ENCODE results near the gene VAV1.
"Not testable (repeated sequence)": the region's sequence is repeated elsewhere in the genome, so short reads cannot be mapped to it uniquely, and the experiment has no call there.

The VAV1 gene

DNA sequence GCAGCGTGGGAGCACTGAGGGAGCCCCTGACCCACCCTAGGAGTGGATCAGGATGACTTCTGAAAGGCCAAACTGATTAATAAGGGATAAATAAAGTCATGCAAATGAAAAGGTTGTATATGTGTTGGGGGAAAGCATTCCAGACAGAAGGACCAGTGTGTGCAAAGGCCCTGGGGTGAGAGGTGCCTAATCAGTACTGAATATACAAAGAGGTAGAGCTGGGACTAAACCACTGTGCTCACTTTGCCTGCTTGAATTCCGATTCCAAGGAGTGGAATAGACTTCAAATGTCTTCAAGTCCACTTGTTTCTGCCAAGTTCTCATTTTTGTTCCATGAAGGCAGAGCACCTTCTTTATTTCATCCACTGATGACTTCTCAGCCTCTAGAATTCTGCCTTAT is 82.2 kb downstream of the VAV1 start:
- no peak for DNase-seq

DNA sequence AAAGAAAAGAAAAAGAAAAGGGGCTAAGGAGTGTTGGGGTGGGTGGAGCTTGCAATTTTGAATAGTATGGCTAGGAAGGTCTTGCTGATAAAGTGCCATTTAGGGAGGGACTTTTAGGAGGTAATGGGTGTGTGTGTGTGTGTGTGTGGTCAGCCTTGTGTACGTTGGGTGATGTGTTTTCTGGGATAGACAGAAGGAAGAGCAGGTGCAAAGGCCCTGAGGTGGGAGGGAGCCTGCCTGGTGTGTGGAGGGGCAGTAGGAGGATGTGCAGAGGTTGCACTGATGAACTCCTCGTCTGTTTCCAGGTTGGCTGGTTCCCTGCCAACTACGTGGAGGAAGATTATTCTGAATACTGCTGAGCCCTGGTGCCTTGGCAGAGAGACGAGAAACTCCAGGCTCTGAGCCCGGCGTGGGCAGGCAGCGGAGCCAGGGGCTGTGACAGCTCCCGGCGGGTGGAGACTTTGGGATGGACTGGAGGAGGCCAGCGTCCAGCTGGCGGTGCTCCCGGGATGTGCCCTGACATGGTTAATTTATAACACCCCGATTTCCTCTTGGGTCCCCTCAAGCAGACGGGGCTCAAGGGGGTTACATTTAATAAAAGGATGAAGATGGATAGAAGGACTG is 84.4 kb downstream of the VAV1 start:
- DNase-seq, result no peak

DNA sequence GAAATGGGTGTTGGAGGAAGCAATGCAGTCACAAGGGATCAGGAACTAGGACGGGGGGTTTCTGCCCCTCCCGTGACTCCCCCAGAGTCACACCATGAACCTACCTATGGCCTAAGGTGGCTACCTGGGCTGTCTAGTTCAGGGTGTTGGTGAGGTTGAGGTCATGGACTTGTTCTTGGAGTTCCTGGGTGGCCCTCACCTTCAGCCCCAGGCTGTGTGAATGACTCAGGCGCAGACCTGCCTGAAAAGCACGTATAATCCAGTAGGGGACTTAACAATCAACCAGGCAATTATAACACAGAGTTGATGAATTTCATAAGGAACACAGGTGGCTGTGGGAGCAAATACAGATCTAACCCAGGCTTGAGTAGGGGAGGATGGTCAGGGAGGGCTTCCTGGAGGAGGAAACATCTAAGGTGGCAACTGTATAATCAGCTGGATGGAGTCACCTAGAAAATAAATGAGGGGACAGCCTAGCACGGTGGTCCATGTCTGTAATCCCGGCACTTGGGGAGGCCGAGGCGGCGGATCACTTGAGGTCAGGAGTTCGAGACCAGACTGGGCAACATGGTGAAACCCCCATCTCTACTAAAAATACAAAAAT is 89.3 kb downstream of the VAV1 start:
- no peak for DNase-seq

GRCh38 chr19:6862673-6863078 is 90.2 kb downstream of the VAV1 start:
- peak; percentile 50 for DNase-seq

GRCh38 chr19:6864325-6864940 is 91.9 kb downstream of the VAV1 start:
- DNase-seq, result no peak

DNA sequence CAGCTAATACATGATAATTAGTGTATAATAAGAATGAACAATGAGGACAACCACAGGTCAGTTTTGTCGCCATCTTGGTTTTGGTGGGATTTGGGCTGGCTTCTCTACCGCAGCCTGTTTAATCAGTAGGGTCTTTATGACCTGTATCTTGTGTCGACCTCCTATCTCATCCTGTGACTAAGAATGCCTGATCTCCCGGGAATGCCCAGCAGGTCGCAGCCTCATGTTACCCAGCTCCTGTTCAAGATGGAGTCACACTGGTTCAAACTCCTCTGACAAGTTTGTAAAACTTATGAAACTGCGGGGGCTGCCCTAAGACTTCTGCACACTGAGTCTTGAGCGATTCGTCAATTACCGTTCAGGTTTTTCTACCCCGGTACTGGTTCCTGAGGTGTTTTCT is 93.3 kb downstream of the VAV1 start:
- DNase-seq, result no peak

DNA sequence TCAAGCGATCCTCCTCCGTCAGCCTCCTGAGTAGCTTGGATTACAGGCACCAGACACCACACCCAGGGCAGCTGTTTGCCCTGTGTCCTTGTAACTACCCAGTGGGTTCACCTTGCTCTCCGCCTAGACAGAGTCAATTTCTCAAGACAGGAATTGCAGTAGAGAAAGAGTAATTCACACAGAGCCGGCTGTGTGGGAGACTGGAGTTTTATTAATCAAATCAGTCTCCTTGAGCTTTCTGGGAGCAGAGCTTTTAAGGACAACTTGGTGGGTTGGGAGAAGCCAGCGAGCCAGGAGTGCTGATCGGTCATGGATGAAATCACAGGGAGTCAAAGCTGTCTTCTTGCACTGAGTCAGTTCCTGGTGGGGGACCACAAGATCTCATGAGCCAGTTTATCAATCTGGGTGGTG is 94.2 kb downstream of the VAV1 start:
- DNase-seq, result no peak

GRCh38 chr19:6868351-6868750 is 95.8 kb downstream of the VAV1 start:
- DNase-seq, result no peak

DNA sequence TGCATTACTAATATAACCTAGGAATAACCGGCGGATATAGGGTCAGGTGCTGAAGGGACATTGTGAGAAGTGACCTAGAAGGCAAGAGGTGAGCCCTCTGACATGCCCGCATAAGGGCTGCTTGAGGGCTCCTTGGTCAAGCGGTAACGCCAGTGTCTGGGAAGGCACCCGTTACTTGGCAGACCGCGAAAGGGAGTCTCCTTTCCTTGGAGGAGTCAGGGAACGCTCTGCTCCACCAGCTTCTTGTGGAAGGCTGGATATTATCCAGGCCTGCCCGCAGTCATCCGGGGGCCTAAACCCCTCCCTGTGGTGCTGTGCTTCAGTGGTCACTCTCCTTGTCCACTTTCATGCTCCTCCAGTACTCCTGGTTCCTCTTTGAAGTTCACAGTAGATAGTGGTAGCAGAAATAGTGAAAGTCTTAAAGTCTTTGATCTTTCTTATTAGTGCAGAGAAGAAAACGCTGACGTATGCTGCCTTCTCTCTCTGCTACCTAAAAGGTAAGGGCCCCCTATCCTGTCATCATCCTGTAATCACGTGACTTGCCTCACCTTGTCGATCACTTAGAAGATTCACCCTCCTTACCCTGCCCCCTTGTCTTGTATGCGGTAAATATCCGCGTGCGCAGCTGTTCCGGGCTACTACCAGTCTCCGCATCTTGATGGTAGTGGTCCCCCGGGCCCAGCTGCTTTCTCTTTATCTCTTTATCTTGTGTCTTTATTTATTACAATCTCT is 96.8 kb downstream of the VAV1 start:
- DNase-seq, result not testable (repeated sequence)

DNA sequence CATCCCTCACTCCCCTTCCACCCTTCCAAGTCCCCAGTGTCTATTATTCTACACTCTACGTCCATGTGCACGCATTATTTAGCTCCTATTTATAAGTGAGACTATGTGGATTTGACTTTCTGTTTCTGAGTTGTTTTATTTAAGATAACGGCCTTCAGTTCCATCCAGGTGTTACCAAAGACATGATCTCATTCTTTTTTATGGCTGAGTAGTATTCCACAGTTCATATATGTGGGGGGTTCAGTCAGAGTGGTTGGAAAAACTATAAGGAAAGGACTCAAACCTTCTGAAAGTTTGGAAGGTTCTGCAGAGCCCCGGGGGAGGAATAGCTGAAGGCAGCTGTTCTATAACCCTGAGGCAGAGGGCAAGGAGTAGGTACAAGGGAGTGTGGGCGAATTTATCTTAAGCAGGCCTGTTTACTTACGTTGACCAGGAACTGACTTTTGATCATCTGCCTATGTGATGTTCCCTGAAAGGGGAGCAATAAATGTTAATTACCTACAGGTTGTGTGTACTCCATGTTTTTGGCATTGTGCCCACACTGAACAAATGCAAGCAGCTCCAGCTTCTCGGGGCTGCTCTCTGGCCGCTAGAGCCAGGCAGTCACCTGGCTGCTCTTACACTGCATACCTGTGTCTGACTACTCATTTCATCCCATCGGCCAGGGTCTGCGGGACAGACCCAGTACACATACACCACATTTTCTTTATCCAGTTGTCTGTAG is 101.4 kb downstream of the VAV1 start:
- no peak for DNase-seq

- no peak for DNase-seq
Measured at GRCh38 chr19:6875218-6875617, 102.7 kb downstream of the VAV1 start.

GRCh38 chr19:6876748-6877147 is 104.2 kb downstream of the VAV1 start:
- no peak for DNase-seq

DNA sequence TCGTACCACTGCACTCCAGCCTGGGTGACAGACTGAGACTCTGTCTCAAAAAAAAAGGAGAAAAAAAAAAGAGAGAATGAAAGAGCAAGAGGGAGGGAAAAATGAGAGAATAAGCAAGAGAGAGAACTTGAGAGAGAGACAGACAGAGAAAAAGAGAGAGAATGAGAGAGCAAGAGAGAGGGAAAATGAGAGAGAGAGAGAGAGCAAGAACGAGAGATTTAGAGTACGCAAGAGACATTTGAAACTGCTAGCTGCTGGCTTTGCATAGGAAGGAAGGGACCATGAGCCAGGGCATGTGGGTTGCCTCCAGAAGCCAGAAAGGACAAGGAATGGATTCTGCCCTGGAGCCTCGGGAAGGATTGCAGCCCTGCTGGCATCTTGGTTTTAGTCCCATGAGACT is 105.3 kb downstream of the VAV1 start:
- no peak for DNase-seq

DNA sequence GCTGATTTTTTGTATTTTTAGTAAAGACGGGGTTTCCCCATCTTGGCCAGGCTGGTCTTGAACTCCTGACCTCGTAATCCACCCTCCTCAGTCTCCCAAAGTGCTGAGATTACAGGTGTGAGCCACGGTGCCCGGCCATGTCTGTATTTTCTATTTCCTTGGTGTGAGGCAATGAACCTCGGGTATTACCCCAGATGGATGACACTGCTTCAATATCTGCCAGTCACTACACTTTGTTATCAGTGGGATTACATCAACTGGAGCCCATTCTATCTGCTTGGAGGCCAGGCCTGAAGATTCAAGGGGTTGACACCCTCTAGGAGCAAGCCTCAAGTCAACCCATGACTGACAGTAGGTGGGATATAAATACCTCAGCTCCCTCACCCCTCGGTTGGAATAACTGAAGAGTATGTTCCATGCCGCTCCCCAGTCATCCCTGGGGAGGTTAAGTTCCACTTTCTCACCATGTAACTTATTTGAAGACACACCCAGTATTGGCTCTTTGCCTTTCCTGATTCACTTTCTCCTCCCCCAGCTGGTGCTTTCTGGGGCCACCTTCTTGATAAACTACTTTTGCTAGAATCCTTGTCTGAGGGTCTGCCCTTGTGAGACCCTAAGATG is 113.9 kb downstream of the VAV1 start:
- DNase-seq, result no peak

GRCh38 chr19:6887316-6887715 is 114.8 kb downstream of the VAV1 start, which contains the start of gene ADGRE1:
ADGRE1 (plus strand) TSS chr19:6887579; CDS start chr19:6887609, 30 bp downstream.
- DNase-seq, result no peak

- DNase-seq, result no peak
Measured at GRCh38 chr19:6888967-6889366, 116.5 kb downstream of the VAV1 start.

- no peak for DNase-seq
Measured at GRCh38 chr19:6890401-6890913, 117.9 kb downstream of the VAV1 start.

GRCh38 chr19:6890938-6891337 is 118.4 kb downstream of the VAV1 start:
- no peak for DNase-seq

GRCh38 chr19:6891761-6892385 is 119.4 kb downstream of the VAV1 start:
- DNase-seq, result no peak

GRCh38 chr19:6894313-6894712 is 121.8 kb downstream of the VAV1 start:
- no peak for DNase-seq

GRCh38 chr19:6903446-6903845 is 130.9 kb downstream of the VAV1 start:
- no peak for DNase-seq

- DNase-seq, result no peak
Measured at GRCh38 chr19:6906559-6907060, 134.1 kb downstream of the VAV1 start.

Data from DMS79 treated with DMSO at 0.1 percent for 48 hours (cell line).